ENCODE results near the gene RHPN2.

GRCh38 chr19:32945260-32945659 lies 119.4 kb downstream of the RHPN2 start:
- no peak for TF ChIP-seq CTCF (IDR thresholded peaks at IDR 0.05; ENCODE audit: insufficient read depth, low read length)
- TF ChIP-seq SPI1 (IDR thresholded peaks at IDR 0.05; ENCODE audit: borderline replicate concordance, low read depth): no peak
